ENCODE data around the gene SDS.

Gene SDS

DNA sequence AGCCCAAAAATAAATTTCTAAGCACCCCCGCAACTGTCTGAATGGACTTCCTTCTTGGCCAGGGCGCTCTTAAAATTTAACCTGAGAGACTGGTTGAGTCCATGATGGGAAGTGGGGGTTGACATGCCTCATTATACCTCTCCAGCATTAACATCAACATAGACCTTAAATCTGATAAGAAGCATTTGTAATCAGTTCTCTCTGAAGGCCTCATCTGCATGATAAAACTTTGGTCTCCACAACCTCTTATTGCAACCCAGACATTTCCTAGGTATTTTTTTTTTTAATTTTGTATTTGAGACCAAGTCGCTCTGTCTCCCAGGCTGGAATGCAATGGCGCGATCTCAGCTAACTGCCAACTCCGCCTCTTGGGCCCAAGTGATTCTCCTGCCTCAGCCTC lies 58.4 kb downstream of the SDS start:
- DNase-seq, result no peak
